Superior temporal gyrus (tissue), 1 donor: ENCODE results near the gene GPA33.

ENCODE experiments used
- DNase-seq: peaks from one replicate; pipeline ENCODE4 v3.0.0-alpha.2; 2016; ENCODE audit errors: extremely low spot score

Gene GPA33

DNA sequence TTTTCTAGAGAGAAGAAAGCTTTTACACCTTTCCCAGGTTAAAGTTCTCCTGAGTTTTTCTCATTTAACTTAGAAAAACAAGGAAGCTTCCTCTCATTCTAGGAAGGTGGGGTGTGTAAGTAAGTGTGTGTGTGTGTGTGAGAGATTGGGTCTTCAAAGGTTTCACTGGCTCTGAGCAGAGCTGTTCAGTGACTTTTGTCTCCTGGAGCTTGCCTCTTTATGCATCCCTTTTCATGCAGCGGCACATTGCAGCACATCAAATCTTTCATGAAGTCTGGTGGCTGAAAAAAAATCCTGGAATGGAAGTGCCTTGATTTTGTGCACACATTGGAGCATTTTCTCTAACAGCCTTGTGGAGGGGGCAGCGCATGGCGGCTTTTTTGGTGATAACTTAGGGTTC lies 3.4 kb downstream of the GPA33 start:
- no peak for DNase-seq

DNA sequence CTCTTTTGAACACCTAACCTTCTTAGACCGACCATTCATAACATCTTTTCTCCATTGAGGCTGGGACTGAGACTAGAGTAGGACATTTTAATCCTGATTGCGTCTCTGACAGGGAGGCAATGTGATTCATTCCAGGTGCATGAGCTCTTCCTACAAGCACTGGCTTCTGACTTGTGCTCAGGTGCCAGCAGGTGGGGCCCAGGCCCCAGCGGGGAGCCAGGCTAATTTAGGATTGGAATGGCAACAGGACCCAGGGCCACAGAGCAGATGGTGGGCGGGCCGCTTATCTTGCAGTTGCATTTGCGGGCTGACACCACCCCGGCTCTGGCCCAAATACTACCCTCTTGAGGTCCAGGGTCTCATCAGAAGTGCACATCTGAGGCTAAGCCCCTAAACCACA lies 4.1 kb downstream of the GPA33 start:
- no peak for DNase-seq

GRCh38 chr1:167084757-167085156 lies 5.4 kb downstream of the GPA33 start:
- DNase-seq = no peak

- no peak for DNase-seq
Observed at GRCh38 chr1:167083871-167084270, 6.3 kb downstream of the GPA33 start.

- no peak for DNase-seq
Observed at GRCh38 chr1:167083066-167083665, 7.0 kb downstream of the GPA33 start.

DNA sequence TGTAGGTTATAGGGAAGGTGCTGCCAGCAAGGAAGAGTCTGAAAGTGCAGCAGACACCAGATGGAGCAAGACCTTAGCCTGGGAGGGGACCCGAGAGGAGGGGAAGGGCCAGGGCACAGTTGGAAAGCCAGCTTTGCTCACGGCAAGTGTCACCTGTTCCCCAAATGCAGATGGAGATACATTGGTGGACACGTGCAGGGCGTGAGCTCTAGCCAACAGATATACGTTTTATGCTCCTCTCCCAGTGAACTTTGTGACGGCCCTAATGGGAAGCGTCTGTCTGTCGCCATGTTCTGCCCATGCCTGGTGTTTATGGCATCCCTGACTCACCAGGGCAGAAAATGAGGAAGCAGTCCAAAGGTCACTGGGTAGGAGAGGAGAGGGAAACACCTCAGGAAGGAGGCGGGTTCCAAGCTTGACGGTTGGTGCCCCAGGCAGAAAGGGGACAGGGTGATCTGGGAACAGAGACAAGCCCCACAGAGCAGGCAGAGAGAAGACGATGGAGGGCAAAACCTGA lies 7.6 kb downstream of the GPA33 start:
- no peak for DNase-seq

DNA sequence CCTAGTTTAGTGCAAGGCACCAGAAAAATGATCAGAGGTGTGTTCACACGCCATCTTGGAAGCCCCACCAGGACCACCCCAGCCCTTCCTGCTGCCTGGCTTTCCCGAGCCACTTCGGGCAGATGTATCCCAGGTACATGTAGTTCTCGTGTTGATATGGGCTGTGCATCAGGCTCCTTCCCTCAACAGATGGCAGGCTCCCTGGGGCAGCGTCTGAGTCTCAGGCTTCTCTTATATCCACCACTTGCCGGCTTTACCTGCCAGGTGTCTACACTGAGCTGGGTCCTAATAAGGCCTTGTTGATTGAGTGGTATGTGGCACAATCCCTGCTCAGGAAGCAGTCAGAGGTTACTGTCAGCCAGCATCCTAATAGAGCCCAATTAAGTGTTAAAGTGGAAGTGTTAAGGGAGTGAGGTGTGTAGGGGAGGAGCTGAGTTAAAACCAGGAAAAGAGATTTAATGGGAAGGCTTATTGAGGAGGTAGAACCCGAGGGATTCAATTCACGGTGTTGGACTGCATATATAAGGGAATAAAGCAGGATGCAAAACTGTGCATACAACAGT lies 8.5 kb downstream of the GPA33 start:
- no peak for DNase-seq

- DNase-seq = no peak
Observed at GRCh38 chr1:167077868-167078210, 12.3 kb downstream of the GPA33 start.

- no peak for DNase-seq
Observed at GRCh38 chr1:167077128-167077867, 12.9 kb downstream of the GPA33 start.

DNA sequence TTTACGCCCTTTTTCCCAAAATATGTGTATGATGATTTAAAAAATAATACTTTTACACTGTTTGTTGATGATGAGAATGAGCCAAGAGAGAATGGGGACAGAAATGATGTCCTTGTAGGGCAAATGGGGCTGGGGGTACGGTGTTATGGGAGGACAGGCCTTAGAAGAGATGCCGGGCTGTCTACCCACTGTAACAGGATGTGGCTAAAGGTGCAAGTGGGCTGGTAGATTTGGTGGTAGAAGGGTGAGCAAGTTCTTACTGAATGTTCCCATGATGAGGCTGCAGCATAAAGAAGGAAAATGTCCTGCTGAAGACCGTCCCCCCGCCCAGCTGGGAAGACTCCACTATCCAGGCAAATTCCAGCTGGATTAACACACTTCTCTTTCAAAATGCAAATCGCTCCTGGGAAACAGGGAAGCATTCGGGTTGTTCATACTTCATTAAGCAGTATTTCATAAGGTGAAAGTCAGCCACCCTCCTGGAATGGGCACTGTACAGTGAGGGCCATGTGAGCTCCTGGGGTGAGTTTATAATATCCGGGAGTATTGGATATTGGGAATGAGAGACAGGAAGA lies 14.0 kb downstream of the GPA33 start:
- DNase-seq = no peak

DNA sequence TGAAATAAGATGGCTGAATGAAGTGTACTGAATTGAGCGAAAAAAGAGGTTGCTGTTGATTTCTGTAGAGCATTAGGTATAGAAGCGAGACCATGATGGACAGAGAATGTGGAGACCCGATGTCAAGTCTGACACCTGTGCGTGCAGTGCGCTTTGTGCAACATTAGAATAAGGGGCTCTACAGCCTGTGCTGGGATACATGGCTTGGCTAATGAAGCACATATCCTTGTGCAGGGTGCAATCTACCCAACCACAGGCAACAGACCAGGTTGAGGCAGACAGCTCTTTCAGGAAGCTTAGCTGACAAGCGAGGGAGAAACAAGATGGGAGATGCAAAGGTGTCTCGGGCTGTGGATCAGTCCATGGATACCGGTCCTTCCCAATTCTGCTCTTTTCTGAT lies 18.9 kb downstream of the GPA33 start:
- DNase-seq = no peak

DNA sequence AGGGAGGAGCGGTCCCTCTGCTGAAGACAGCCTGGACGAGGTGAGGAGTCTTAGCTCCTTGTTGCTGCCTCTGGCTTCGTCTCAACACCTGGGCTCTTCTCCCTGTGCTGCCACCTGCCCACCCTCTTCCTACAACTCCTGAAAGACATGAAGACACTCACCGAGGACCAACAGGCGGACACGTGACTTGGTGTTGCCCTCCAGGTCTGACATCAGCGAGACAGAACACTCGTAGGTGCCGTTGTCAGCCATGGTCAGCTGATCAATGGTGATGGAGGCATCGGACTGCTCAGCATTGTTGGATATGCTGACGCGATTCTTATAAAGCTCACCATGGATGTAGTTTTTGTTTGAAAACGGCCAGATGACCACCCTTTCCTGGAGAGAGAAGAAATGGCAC lies 21.4 kb downstream of the GPA33 start:
- no peak for DNase-seq

GRCh38 chr1:167067904-167068303 lies 22.3 kb downstream of the GPA33 start:
- no peak for DNase-seq

DNA sequence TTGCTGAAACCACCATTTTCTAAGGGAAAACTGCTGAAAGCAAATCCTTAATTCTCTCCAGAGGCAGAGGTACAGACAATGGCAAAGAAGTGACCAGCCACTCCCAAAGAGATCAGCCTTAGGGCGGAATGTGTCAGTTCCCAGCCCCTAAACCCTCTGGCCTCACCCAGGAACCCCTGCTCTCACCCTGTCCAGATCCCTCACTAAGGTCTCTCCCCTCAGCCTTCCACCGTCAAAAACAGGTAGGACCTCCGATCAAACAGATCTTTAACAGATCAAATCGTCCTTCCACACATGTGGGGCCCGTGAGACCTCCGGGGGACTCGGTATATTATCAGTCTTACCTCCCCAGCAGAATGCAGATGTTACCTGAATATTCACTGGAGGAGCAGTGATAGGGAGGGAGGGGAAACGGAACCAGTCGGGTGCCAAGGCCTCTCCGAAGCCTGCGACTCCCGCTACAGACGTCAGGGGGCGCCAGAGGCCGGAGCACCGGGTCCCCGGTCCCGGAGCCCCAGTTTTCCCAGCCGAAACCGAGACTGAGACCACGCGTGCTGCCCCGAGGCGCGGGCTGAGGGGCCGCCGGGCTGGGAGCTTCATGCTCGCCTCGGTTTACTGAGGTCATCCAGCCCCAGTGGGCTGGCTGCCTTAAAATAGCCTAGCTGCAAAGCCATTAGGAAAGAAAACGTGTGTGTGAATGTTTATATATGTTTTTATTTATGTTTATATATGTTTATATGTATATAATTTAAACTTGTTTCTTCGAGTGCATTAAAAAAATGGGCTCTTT lies 23.6 kb downstream of the GPA33 start:
- peak; percentile 85 for DNase-seq

GRCh38 chr1:167065471-167065870 lies 24.7 kb downstream of the GPA33 start:
- DNase-seq = no peak

DNA sequence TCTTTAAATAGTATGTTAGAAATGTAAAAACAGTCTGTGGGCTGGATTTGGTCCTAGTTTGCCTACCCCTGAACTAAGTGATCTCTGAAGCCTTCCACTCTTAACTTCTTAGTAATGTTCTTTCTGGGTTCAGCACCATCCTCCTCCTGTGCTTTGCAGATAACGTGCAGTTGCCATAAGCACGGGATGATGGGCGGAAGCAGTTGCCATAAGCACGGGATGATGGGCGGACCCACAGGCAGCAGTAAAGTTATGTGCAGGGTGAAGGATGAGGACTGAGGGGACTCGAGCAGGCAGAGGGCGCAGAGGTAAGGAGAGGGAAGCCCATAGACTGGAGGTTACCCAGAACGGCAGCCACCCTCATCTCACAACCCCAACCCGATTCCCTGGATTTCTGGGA lies 25.6 kb downstream of the GPA33 start:
- no peak for DNase-seq

DNA sequence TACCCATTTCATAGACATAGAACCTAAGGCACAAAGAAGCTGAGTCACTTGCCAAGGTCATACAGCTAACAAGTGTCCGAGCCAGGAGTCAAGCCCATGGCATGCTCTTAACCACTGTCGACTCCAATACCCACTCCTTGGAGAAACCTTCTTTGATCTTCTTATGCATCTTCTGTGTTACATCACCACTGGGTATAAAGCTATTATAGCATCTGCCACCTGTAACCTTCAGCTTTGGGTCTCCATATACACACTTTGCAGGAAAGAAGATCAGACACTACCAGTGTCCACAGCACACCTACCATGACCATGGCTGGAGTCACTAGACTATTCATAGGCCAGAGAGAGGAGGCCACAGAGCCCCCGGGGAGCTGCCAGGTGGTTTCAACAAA lies 29.1 kb downstream of the GPA33 start:
- no peak for DNase-seq

DNA sequence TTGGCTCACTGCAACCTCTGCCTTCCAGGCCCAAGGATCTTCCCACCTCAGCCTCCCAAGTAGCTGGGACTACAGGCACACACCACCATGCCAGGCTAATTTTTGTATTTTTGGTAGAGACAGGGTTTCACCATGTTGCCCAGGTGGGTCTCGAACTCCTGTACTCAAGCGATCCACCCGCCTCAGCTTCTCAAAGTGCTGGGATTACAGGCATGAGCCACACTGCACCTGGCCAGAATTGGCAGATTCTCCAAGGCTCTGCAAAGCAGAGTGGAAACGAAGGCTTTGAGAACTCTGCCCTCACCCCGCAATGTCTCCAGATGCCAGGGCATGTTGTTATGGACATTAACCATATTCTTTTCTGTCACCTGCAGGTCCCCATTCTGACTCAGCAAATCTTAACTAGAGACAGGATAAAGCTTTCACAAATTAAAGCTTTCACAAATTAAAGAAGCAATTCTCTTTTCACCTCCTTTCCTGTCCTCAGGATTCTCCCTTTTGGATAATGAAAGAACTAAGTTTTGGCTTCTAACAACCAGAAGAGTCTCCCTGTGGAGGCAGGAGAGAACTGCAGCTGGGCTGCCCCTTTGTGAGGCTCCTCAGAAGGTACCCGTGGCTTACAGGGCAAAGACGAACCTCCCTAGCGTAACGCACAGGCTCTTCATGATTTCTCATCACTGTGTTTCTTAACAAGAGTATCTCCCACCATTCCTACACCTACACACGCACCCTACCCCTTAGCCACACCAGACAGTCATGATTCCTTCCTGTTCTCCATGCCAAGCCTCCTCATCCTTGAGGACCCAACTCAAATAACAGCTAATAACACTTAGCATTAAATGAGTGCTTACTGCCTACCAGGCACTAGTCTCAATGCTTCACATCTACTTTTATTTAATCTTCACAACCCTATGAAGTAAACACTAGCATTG lies 29.8 kb downstream of the GPA33 start:
- no peak for DNase-seq

DNA sequence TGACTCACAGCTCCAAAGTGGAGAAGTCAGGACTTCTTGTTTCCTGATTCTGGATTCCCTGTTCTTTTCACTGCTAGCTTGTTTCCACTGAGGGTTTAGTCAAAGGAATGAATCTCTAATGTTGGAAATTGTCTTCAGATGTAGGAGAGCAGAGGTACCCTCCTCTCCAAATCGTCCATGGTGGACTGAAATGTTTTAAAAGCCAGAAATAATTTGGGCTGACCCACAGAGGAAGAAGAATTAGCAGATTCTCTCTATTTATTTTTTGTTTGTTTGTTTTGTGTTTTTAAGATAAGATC lies 30.4 kb downstream of the GPA33 start:
- DNase-seq = no peak

DNA sequence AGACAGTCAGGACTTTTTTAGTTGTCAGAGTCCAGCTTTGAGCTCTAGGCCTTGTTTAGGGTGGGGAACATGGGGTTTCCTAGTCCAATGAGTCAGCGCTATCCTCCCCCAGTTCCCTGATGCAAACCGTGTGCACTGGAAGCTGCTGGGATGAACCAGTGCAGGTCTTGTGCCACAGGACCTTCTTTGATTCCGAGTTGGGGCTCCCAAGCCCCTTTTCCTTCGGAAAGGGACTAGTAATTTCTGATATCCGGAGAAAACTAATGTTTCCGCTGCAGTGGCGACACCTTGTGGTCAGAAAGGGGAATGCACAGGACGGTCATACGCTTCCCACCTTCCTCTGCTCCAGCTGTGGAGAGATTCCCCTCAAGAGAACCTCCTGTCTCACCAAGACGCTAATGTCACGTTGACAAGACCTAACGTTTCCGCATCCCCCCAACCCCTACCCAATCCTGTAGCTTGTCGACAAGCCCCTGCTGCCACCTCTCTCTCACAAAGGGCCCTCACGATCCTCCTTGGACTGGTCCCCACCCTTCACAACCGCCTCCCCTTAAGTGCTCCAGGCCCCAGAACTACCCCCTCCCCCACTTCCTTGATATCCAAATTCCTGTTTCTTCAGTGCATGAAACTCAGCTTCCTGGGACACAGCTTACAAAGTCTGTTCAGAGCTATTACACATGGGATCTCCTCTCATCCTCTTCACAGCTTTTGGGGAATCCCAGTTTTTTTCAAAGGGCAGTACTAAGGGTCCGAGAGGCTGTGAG lies 30.9 kb downstream of the GPA33 start:
- peak; percentile 93 for DNase-seq
